Kidney epithelial cell (primary cell): Measurements from ENCODE around the gene RASA2. TPM values are rescaled to one million over a fixed set of nuclear protein-coding genes. Genes with fewer than 3 reads are reported as not detected.

ENCODE experiments used
- DNase-seq: peaks from one replicate; pipeline ENCODE4 v3.0.0-alpha.2; 2010; ENCODE audit warnings: low read depth
- H3K27me3 ChIP-seq: 2 replicates; pipeline ENCODE4 v1.6.0; 2011; ENCODE audit warnings: low read length; ENCODE audit not compliant: control insufficient read depth, insufficient read depth
- H3K36me3 ChIP-seq: 2 replicates; pipeline ENCODE4 v1.5.1; 2011; ENCODE audit warnings: low read length; ENCODE audit not compliant: control insufficient read depth, insufficient read depth
- H3K4me3 ChIP-seq: 2 replicates; pipeline ENCODE4 v1.5.1; 2011; ENCODE audit warnings: low read depth, mild to moderate bottlenecking, control low read depth, low read length
- CTCF ChIP-seq: IDR thresholded peaks from 2 replicates; pipeline ENCODE4 v1.5.1; 2011; ENCODE audit warnings: mild to moderate bottlenecking, moderate library complexity, low read length, control low read depth, inconsistent platforms; ENCODE audit not compliant: insufficient read depth, poor library complexity, severe bottlenecking
- total RNA-seq: library from RNA; depleted of rRNA; stranded (reverse); fragments of >200 nt; gene quantifications from 2 replicates; pipeline ENCODE4 v1.2.3, GENCODE V29; 2015

The RASA2 gene
- 16.0 and 16.8 TPM in 2 replicates for total RNA-seq

DNA sequence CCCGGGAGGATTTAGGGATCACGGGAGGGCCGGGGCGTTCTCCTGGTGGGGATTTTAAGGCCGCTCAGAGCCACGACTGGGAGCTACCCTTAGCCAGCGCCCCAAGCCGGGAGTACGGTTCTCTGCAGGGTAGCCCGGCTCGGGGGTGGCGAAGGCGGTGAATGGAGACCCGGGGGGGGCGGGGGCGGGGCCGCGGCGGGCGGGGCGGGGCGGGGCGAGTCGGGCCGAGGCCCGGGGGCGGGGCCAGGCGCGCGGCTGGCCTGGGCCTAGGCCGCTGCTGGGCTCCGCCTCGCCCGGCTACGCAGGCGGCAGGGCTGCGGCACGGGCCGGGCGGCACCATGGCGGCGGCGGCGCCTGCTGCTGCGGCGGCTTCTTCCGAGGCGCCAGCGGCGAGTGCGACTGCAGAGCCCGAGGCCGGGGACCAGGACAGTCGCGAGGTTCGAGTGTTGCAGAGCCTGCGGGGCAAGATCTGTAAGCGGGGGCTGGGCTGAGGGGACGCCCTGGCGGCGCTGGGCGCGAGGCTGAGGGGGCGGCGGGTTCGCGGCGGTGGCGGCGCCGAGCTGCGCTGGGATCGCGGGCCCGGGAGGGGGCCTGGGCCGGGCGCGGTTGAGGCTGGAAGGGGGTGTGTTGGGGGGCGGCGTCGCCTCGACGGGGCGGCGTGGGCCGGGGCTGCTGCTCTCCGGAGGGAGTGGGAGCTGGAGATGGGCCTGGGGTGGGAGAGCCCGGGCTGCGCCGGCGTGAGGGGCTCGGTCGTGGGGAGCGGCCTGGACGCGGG, at the start of gene RASA2:
TSS of gene RASA2 (plus strand) at position 282 of the 775 bp plus-strand sequence. CDS start at position 339, 57 bp downstream.
- H3K4me3 ChIP-seq = peak within 1 kb of the TSS; percentile 82
- H3K36me3 ChIP-seq = peaks cover 2% of the 10 kb centered on the region
- TF ChIP-seq CTCF = no peak
- no peaks in the 10 kb centered on the region for H3K27me3 ChIP-seq
- DNase-seq = no peak

GRCh38 chr3:141439589-141439988, 47.2 kb upstream of the RASA2 start:
- TF ChIP-seq CTCF = no peak
- Histone ChIP-seq H3K27me3 (no peaks in the 10 kb centered on the region), H3K36me3 (no peaks in the 10 kb centered on the region), H3K4me3 (no peak overlapping the region)
- DNase-seq = no peak

DNA sequence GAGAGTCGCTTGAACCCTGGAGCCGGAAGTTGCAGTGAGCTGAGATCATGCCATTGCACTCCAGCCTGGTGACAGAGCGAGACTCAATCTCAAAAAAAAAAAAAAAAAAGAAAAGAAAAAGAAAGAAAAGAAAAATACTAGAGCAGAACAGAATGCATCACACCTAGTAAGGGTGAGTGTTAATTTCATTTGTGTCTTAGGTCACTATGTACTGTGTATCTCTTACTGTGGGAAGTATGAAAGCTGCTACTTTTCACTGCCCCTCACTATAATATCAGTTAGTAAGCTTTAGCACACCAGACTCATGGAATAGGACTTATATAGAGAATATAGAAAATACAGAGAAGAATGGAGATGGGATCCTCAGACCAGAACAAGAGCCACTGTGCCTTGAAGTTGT, 45.9 kb upstream of the RASA2 start:
- Histone ChIP-seq H3K36me3 (no peaks in the 10 kb centered on the region), H3K27me3 (no peaks in the 10 kb centered on the region), H3K4me3 (no peak overlapping the region)
- DNase-seq = no peak
- no peak for TF ChIP-seq CTCF

- no peak for DNase-seq
- Histone ChIP-seq H3K4me3 (no peak overlapping the region), H3K36me3 (no peaks in the 10 kb centered on the region), H3K27me3 (no peaks in the 10 kb centered on the region)
- peak; percentile 82 for TF ChIP-seq CTCF
These were observed 45.2 kb upstream of the RASA2 start for GRCh38 chr3:141441381-141442364.

- DNase-seq = no peak
- Histone ChIP-seq H3K36me3 (no peaks in the 10 kb centered on the region), H3K27me3 (no peaks in the 10 kb centered on the region), H3K4me3 (no peak overlapping the region)
- no peak for TF ChIP-seq CTCF
These were observed 44.4 kb upstream of the RASA2 start for GRCh38 chr3:141442446-141442845.
